A549 (cell line): ENCODE measurements around the gene AGAP3. TPM values are rescaled to one million over a fixed set of nuclear protein-coding genes. Genes with fewer than 3 reads are reported as not detected.

Experiments
- ATAC-seq, 2 experiments: fragments of 200-7000 bp in 1 of 2; fragments of >200 bp in 1 of 2; cut with Nextera tagmentation in 1 of 2; cut with Tn5 transposase in 1 of 2; 3 replicates each; pipeline versions ENCODE4 v1.8.0 to v1.9.1; 2018 to 2020; ENCODE audit warnings: mild to moderate bottlenecking in 1 of 2, moderate library complexity in 1 of 2
- CTCF ChIA-PET: fragments of 300-600 bp; sonication (Branson Sonifier 250); formaldehyde crosslinking; extraction: SDS; loops from one replicate; lab custom pipeline; 2021; ENCODE audit warnings: antibody characterized with exemption, inconsistent platforms; lab: Yijun Ruan, JAX
- POLR2A ChIA-PET: fragments of 350-600 bp; formaldehyde crosslinking; extraction: SDS; loops from one replicate; lab custom pipeline; 2021; ENCODE audit warnings: antibody characterized with exemption, inconsistent platforms; lab: Yijun Ruan, JAX
- DNase-seq, 2 experiments: peaks; one replicate each; pipeline versions ENCODE4 v3.0.0 to v3.0.0-alpha.2; 2011 to 2016; ENCODE audit warnings: low read depth in 1 of 2, low spot score in 1 of 2
- FAIRE-seq: peaks from 2 replicates; lab custom pipeline; 2011; peaks lifted over from hg19 to GRCh38; lab: Jason Lieb, UNC
- H3K27ac ChIP-seq, 2 experiments: fragments of >200 bp; sonication (Bioruptor Twin); formaldehyde crosslinking; 3 replicates each; pipeline ENCODE4 v1.5.1; 2016 to 2017
- H3K4me1 ChIP-seq: fragments of >200 bp; sonication (Bioruptor Twin); formaldehyde crosslinking; 3 replicates; pipeline ENCODE4 v1.6.1; 2016
- H3K4me2 ChIP-seq: fragments of >200 bp; sonication (Bioruptor Twin); formaldehyde crosslinking; 3 replicates; pipeline ENCODE4 v1.6.1; 2016
- H3K4me3 ChIP-seq: fragments of >200 bp; sonication (Bioruptor Twin); formaldehyde crosslinking; 3 replicates; pipeline ENCODE4 v1.5.1; 2016
- H3K9me3 ChIP-seq: fragments of >200 bp; sonication (Bioruptor Twin); formaldehyde crosslinking; 3 replicates; pipeline ENCODE4 v1.6.1; 2016
- ATOH8 ChIP-seq: fragments of 250-450 bp; sonication (Bioruptor Pico); IDR thresholded peaks from 2 replicates; pipeline ENCODE4 v1.5.0; 2020; ENCODE audit warnings: low read depth, mild to moderate bottlenecking, moderate library complexity
- BCL3 ChIP-seq: fragments of >200 bp; sonication (Bioruptor Twin); formaldehyde crosslinking; IDR thresholded peaks from 3 replicates; pipeline ENCODE4 v1.6.1; 2016
- BHLHE40 ChIP-seq: IDR thresholded peaks from 2 replicates; pipeline ENCODE4 v1.6.1; 2012; ENCODE audit warnings: low read depth, low read length, inconsistent platforms
- CBX2 ChIP-seq: fragments of 200-600 bp; sonication (generic); IDR thresholded peaks from 2 replicates; pipeline ENCODE4 v1.6.1; 2016; ENCODE audit warnings: low read depth, mild to moderate bottlenecking, borderline replicate concordance
- FOSL2 ChIP-seq, 2 experiments: fragments of 450-650 bp in 1 of 2; fragments of >200 bp in 1 of 2; sonication (Bioruptor Twin) in 1 of 2; formaldehyde crosslinking; IDR thresholded peaks; 2 replicates each; pipeline versions ENCODE4 v1.5.0 to v1.6.1; 2016 to 2020; ENCODE audit warnings: mild to moderate bottlenecking in 1 of 2, moderate library complexity in 1 of 2
- GATA3 ChIP-seq: IDR thresholded peaks from 2 replicates; pipeline ENCODE4 v1.6.1; 2012; ENCODE audit warnings: borderline replicate concordance
- HDAC2 ChIP-seq: fragments of 200-600 bp; sonication (generic); IDR thresholded peaks from 2 replicates; pipeline ENCODE4 v1.6.1; 2016
- HEYL ChIP-seq: fragments of 250-450 bp; sonication (Bioruptor Pico); IDR thresholded peaks from 2 replicates; pipeline ENCODE4 v1.8.0; 2021; ENCODE audit warnings: mild to moderate bottlenecking, moderate library complexity
- JUN ChIP-seq, 2 experiments: fragments of >200 bp; sonication (Bioruptor Twin); formaldehyde crosslinking; IDR thresholded peaks; 2 replicates in 1 of 2; 3 replicates in 1 of 2; pipeline ENCODE4 v1.6.1; 2016 to 2017
- JUNB ChIP-seq: fragments of >200 bp; sonication (Bioruptor Twin); formaldehyde crosslinking; IDR thresholded peaks from 2 replicates; pipeline ENCODE4 v1.6.1; 2016
- MAFK ChIP-seq: fragments of 450-650 bp; IDR thresholded peaks from 2 replicates; pipeline ENCODE4 v1.6.1; 2014; ENCODE audit not compliant: partially characterized antibody
- MAX ChIP-seq: IDR thresholded peaks from 2 replicates; pipeline ENCODE4 v1.6.1; 2012
- MYC ChIP-seq: IDR thresholded peaks from 2 replicates; pipeline ENCODE4 v1.6.1; 2012; ENCODE audit warnings: mild to moderate bottlenecking, inconsistent platforms, low read length, improper control_type of control experiment, borderline replicate concordance
- PBX3 ChIP-seq: IDR thresholded peaks from 2 replicates; pipeline ENCODE4 v1.6.1; 2012
- POLR2A ChIP-seq: IDR thresholded peaks from 2 replicates; pipeline ENCODE4 v1.6.1; 2012; ENCODE audit warnings: mild to moderate bottlenecking, low read length
- RAD21 ChIP-seq, 2 experiments: fragments of >200 bp in 1 of 2; sonication (Bioruptor Twin) in 1 of 2; formaldehyde crosslinking in 1 of 2; IDR thresholded peaks in 1 of 2; conservative IDR thresholded peaks in 1 of 2; 2 replicates in 1 of 2; 3 replicates in 1 of 2; pipeline ENCODE4 v1.6.1; 2012 to 2018; ENCODE audit warnings: inconsistent platforms in 1 of 2
- ZC3H11A ChIP-seq: fragments of 450-650 bp; IDR thresholded peaks from 2 replicates; pipeline ENCODE4 v1.6.1; 2014; ENCODE audit warnings: antibody characterized with exemption, mild to moderate bottlenecking
- ZNF302 ChIP-seq: fragments of 250-450 bp; sonication (Bioruptor Pico); IDR thresholded peaks from 2 replicates; pipeline ENCODE4 v1.9.0; 2021; ENCODE audit warnings: inconsistent platforms, mild to moderate bottlenecking, moderate library complexity
- WGBS: methylation state at CpG from one replicate; pipeline ENCODE4 v1.1.6; 2017; ENCODE audit errors: missing lambda C conversion rate; 5-methylcytosine and 5-hydroxymethylcytosine counted together
- polyA plus RNA-seq, 4 experiments: library from polyadenylated mRNA; depleted of rRNA in 3 of 4; stranded (reverse); fragments of >200 nt; fragmentation: RNase III in 1 of 4; extraction: RNeasy Plus Mini Kit Qiagen cat#74134 plus additional on column Dnase treatment in 1 of 4; gene quantifications; 2 replicates in 3 of 4; 3 replicates in 1 of 4; pipeline ENCODE4 v1.2.3, GENCODE V29; 2011 to 2017

Gene AGAP3
- polyA plus RNA-seq, 2 of the 4 experiments (the other 2 are of a cell fraction), result 33.8 to 45.9 TPM

- TF ChIP-seq PBX3, result no peak
- TF ChIP-seq HEYL (CRISPR knock-in tag), result no peak
- TF ChIP-seq HDAC2, result no peak
- TF ChIP-seq ATOH8 (CRISPR knock-in tag), result no peak
Observed at GRCh38 chr7:151085691-151086620, at the start of gene AGAP3 (continued).

- Histone ChIP-seq H3K4me2 (peak overlapping the region; percentile 65), H3K4me3 (no peak overlapping the region), H3K4me1 (peaks cover 33% of the 10 kb centered on the region), H3K27ac (peak overlapping the region; percentile 79 to 88), H3K9me3 (no peaks in the 10 kb centered on the region)
- ATAC-seq (peak; percentile 81 to 88), DNase-seq (peak; percentile 79 to 93), FAIRE-seq (peak; percentile 96)
- POLR2A ChIA-PET, result interaction anchor here (0.8 to 1.8 kb wide), 5 partner anchors 8 to 41 kb away, joined by 3 to 15 read pairs (median 9); partner anchors contain the start of genes ABCB8, ASIC3, CDK5 and FASTK
- TF ChIP-seq FOSL2 (IDR thresholded peaks at IDR 0.05) (peak; percentile 59; the same call in 1 of the 2 replicates), FOSL2 (CRISPR knock-in tag; IDR thresholded peaks at IDR 0.05) (peak; percentile 90), BCL3 (0 out of 3 replicates have a peak, but pooled peaks have one; percentile 43), MAX (peak; percentile 39; the same call in 1 of the 2 replicates), JUNB (peak; percentile 49), PBX3 (peak; percentile 28; the same call in 1 of the 2 replicates), ZNF302 (CRISPR knock-in tag) (no peak), MAFK (peak; percentile 33), POLR2A (peak; percentile 48), ZC3H11A (no peak), HDAC2 (no peak), MYC (no peak), JUN (IDR thresholded peaks at IDR 0.05) (peak; percentile 41 to 59; a peak in 4 of 5 replicates), CBX2 (no peak), BHLHE40 (no peak), GATA3 (peak; percentile 50; the same call in 1 of the 2 replicates), RAD21 (conservative IDR thresholded peaks at IDR 0.05 in 1 of 2, IDR thresholded peaks at IDR 0.05 in 1 of 2) (peak in 1 of 2 experiments; percentile 5; a peak in 2 of 5 replicates)
- CTCF ChIA-PET, result interaction anchor here (1.0 to 4.4 kb wide), 10 partner anchors 9 to 81 kb away, joined by 3 to 24 read pairs (median 5); partner anchors contain the start of genes ABCB8 and ATG9B
- 15% methylated on average over 11 of the region's 12 CpGs for WGBS
Observed at GRCh38 chr7:151038951-151039849, 47.1 kb upstream of the AGAP3 start.
